Measurements from ENCODE around the gene GALNT1.

- TF ChIP-seq POLR2A (IDR thresholded peaks at IDR 0.05) (no peak), CTCF (IDR thresholded peaks at IDR 0.05) (no peak)
Observed at GRCh38 chr18:35672897-35673296, 91.4 kb downstream of the GALNT1 start.

All from vagina (tissue), 2 donors.